Measurements from ENCODE around the gene LRFN2. TPM values are rescaled to one million over a fixed set of nuclear protein-coding genes. Genes with fewer than 3 reads are reported as not detected.

The LRFN2 gene
- total RNA-seq, 2 donors from 2014 or later: 0.20 TPM; not detected in 1

- Mint-ChIP-seq H3K36me3 (ENCODE audit: low read depth) (peaks cover 3% of the 10 kb centered on the region), H3K4me1 (peaks cover 6% of the 10 kb centered on the region), H3K27me3 (peaks cover 51% of the 10 kb centered on the region), H3K27ac (no peak overlapping the region), H3K4me3 (no peak overlapping the region)
- no peaks in the 10 kb centered on the region for H3K9me3 ChIP-seq (ENCODE audit: control insufficient read depth, low read length, poor library complexity, severe bottlenecking)
- ATAC-seq (no peak), DNase-seq (no peak)
Observed at GRCh38 chr6:40386200-40386599, 201.0 kb downstream of the LRFN2 start.

GRCh38 chr6:40383348-40384115, 203.6 kb downstream of the LRFN2 start:
- H3K4me1 Mint-ChIP-seq: peaks cover 5% of the 10 kb centered on the region
- DNase-seq (no peak), ATAC-seq (no peak)
- no peaks in the 10 kb centered on the region for H3K9me3 ChIP-seq (ENCODE audit: control insufficient read depth, low read length, poor library complexity, severe bottlenecking)
- H3K27me3 Mint-ChIP-seq: peaks cover 35% of the 10 kb centered on the region
- H3K27ac Mint-ChIP-seq: no peak overlapping the region
- peaks cover 3% of the 10 kb centered on the region for H3K36me3 Mint-ChIP-seq (ENCODE audit: low read depth)
- no peak overlapping the region for H3K4me3 Mint-ChIP-seq

GRCh38 chr6:40380271-40380670, 206.9 kb downstream of the LRFN2 start:
- H3K9me3 ChIP-seq (ENCODE audit: control insufficient read depth, low read length, poor library complexity, severe bottlenecking): no peaks in the 10 kb centered on the region
- peaks cover 13% of the 10 kb centered on the region for H3K27me3 Mint-ChIP-seq
- no peaks in the 10 kb centered on the region for H3K36me3 Mint-ChIP-seq (ENCODE audit: low read depth)
- DNase-seq (no peak), ATAC-seq (no peak)
- peaks cover 2% of the 10 kb centered on the region for H3K4me1 Mint-ChIP-seq
- H3K4me3 Mint-ChIP-seq: no peak overlapping the region
- no peak overlapping the region for H3K27ac Mint-ChIP-seq

- DNase-seq (no peak), ATAC-seq (no peak)
- Mint-ChIP-seq H3K4me1 (peaks cover 2% of the 10 kb centered on the region), H3K27ac (no peak overlapping the region), H3K27me3 (peaks cover 9% of the 10 kb centered on the region), H3K36me3 (ENCODE audit: low read depth) (no peaks in the 10 kb centered on the region), H3K4me3 (no peak overlapping the region)
- no peaks in the 10 kb centered on the region for H3K9me3 ChIP-seq (ENCODE audit: control insufficient read depth, low read length, poor library complexity, severe bottlenecking)
Observed at GRCh38 chr6:40379811-40380210, 207.4 kb downstream of the LRFN2 start.

GRCh38 chr6:40378725-40379074, 208.5 kb downstream of the LRFN2 start:
- H3K4me1 Mint-ChIP-seq: peaks cover 2% of the 10 kb centered on the region
- DNase-seq: no peak
- no peak overlapping the region for H3K27ac Mint-ChIP-seq
- ATAC-seq: no peak
- peaks cover 6% of the 10 kb centered on the region for H3K27me3 Mint-ChIP-seq
- no peak overlapping the region for H3K4me3 Mint-ChIP-seq
- H3K9me3 ChIP-seq (ENCODE audit: control insufficient read depth, low read length, poor library complexity, severe bottlenecking): no peaks in the 10 kb centered on the region
- no peaks in the 10 kb centered on the region for H3K36me3 Mint-ChIP-seq (ENCODE audit: low read depth)

- no peaks in the 10 kb centered on the region for H3K9me3 ChIP-seq (ENCODE audit: control insufficient read depth, low read length, poor library complexity, severe bottlenecking)
- ATAC-seq (no peak), DNase-seq (no peak)
- H3K4me1 Mint-ChIP-seq: peaks cover 2% of the 10 kb centered on the region
- H3K4me3 Mint-ChIP-seq: no peak overlapping the region
- peaks cover 1% of the 10 kb centered on the region for H3K27me3 Mint-ChIP-seq
- no peak overlapping the region for H3K27ac Mint-ChIP-seq
- no peaks in the 10 kb centered on the region for H3K36me3 Mint-ChIP-seq (ENCODE audit: low read depth)
Observed at GRCh38 chr6:40378071-40378724, 209.0 kb downstream of the LRFN2 start.

GRCh38 chr6:40377173-40377806, 209.9 kb downstream of the LRFN2 start:
- no peak for ATAC-seq
- Mint-ChIP-seq H3K27ac (no peak overlapping the region), H3K27me3 (no peaks in the 10 kb centered on the region), H3K4me3 (no peak overlapping the region), H3K4me1 (peaks cover 2% of the 10 kb centered on the region), H3K36me3 (ENCODE audit: low read depth) (no peaks in the 10 kb centered on the region)
- DNase-seq: no peak
- no peaks in the 10 kb centered on the region for H3K9me3 ChIP-seq (ENCODE audit: control insufficient read depth, low read length, poor library complexity, severe bottlenecking)

GRCh38 chr6:40376113-40376650, 211.0 kb downstream of the LRFN2 start:
- no peak for ATAC-seq
- no peak overlapping the region for H3K27ac Mint-ChIP-seq
- H3K36me3 Mint-ChIP-seq (ENCODE audit: low read depth): no peaks in the 10 kb centered on the region
- no peaks in the 10 kb centered on the region for H3K27me3 Mint-ChIP-seq
- H3K9me3 ChIP-seq (ENCODE audit: control insufficient read depth, low read length, poor library complexity, severe bottlenecking): no peaks in the 10 kb centered on the region
- no peak for DNase-seq
- H3K4me3 Mint-ChIP-seq: no peak overlapping the region
- H3K4me1 Mint-ChIP-seq: peaks cover 2% of the 10 kb centered on the region

GRCh38 chr6:40373267-40373666, 213.9 kb downstream of the LRFN2 start:
- ATAC-seq (no peak), DNase-seq (no peak)
- Mint-ChIP-seq H3K36me3 (ENCODE audit: low read depth) (no peaks in the 10 kb centered on the region), H3K27me3 (no peaks in the 10 kb centered on the region), H3K4me1 (peaks cover 5% of the 10 kb centered on the region), H3K4me3 (no peak overlapping the region), H3K27ac (no peak overlapping the region)
- no peaks in the 10 kb centered on the region for H3K9me3 ChIP-seq (ENCODE audit: control insufficient read depth, low read length, poor library complexity, severe bottlenecking)

- Mint-ChIP-seq H3K4me1 (peaks cover 5% of the 10 kb centered on the region), H3K27ac (no peak overlapping the region), H3K27me3 (no peaks in the 10 kb centered on the region), H3K4me3 (no peak overlapping the region), H3K36me3 (ENCODE audit: low read depth) (no peaks in the 10 kb centered on the region)
- H3K9me3 ChIP-seq (ENCODE audit: control insufficient read depth, low read length, poor library complexity, severe bottlenecking): no peaks in the 10 kb centered on the region
- ATAC-seq (no peak), DNase-seq (no peak)
Observed at GRCh38 chr6:40371621-40372020, 215.5 kb downstream of the LRFN2 start.

GRCh38 chr6:40371095-40371494, 216.1 kb downstream of the LRFN2 start:
- no peak for ATAC-seq
- no peak overlapping the region for H3K4me3 Mint-ChIP-seq

GRCh38 chr6:40369891-40370290, 217.3 kb downstream of the LRFN2 start:
- DNase-seq (no peak), ATAC-seq (no peak)
- H3K4me3 Mint-ChIP-seq: no peak overlapping the region
- no peaks in the 10 kb centered on the region for H3K27me3 Mint-ChIP-seq
- peaks cover 3% of the 10 kb centered on the region for H3K9me3 ChIP-seq (ENCODE audit: control insufficient read depth, low read length, poor library complexity, severe bottlenecking)
- H3K27ac Mint-ChIP-seq: no peak overlapping the region
- no peaks in the 10 kb centered on the region for H3K36me3 Mint-ChIP-seq (ENCODE audit: low read depth)
- H3K4me1 Mint-ChIP-seq: peaks cover 5% of the 10 kb centered on the region

More at GRCh38 chr6:40371095-40371494, 216.1 kb downstream of the LRFN2 start:
- no peaks in the 10 kb centered on the region for H3K27me3 Mint-ChIP-seq
- no peaks in the 10 kb centered on the region for H3K9me3 ChIP-seq (ENCODE audit: control insufficient read depth, low read length, poor library complexity, severe bottlenecking)
- peaks cover 5% of the 10 kb centered on the region for H3K4me1 Mint-ChIP-seq
- no peaks in the 10 kb centered on the region for H3K36me3 Mint-ChIP-seq (ENCODE audit: low read depth)
- DNase-seq: no peak
- no peak overlapping the region for H3K27ac Mint-ChIP-seq

GRCh38 chr6:40369042-40369441, 218.1 kb downstream of the LRFN2 start:
- no peak for DNase-seq
- H3K9me3 ChIP-seq (ENCODE audit: control insufficient read depth, low read length, poor library complexity, severe bottlenecking): peaks cover 3% of the 10 kb centered on the region
- H3K4me1 Mint-ChIP-seq: peaks cover 5% of the 10 kb centered on the region
- no peak overlapping the region for H3K4me3 Mint-ChIP-seq
- no peak overlapping the region for H3K27ac Mint-ChIP-seq
- no peaks in the 10 kb centered on the region for H3K36me3 Mint-ChIP-seq (ENCODE audit: low read depth)
- no peaks in the 10 kb centered on the region for H3K27me3 Mint-ChIP-seq
- ATAC-seq: no peak

Measured in T-helper 17 cell (primary cell).